GM21825 (cell line): ENCODE data around the gene NCAPG2.

Experiments used
- ATAC-seq: cut with Tn5 transposase; IDR thresholded peaks from one replicate; pipeline ENCODE4 v1.9.1; 2021; ENCODE audit warnings: mild to moderate bottlenecking, moderate library complexity; ENCODE audit not compliant: unreplicated experiment

Gene NCAPG2

GRCh38 chr7:158583810-158584209, 120.8 kb downstream of the NCAPG2 start:
- ATAC-seq = no peak

- ATAC-seq = no peak
Observed at GRCh38 chr7:158583143-158583542, 121.5 kb downstream of the NCAPG2 start.

GRCh38 chr7:158582089-158582456, 122.5 kb downstream of the NCAPG2 start:
- no peak for ATAC-seq

- no peak for ATAC-seq
Observed at GRCh38 chr7:158581440-158582088, 123.0 kb downstream of the NCAPG2 start.
